Neuronal stem cell (in vitro differentiated cells): Measurements from ENCODE around the gene GID8.
A peak's percentile ranks its signal among the peaks of the same experiment; 100 is the strongest.

Experiments used
- DNase-seq: peaks from one replicate; pipeline ENCODE4 v3.0.0-alpha.2; 2013; ENCODE audit warnings: low spot score
- H2AFZ ChIP-seq: one replicate; pipeline ENCODE4 v1.6.1; 2013; ENCODE audit warnings: mild to moderate bottlenecking, low read length, inconsistent platforms
- H2AK5ac ChIP-seq: 2 replicates; pipeline ENCODE4 v1.6.1; 2013; ENCODE audit warnings: low read depth, mild to moderate bottlenecking, inconsistent platforms, low read length, moderate library complexity, mixed read lengths
- H2BK120ac ChIP-seq: 2 replicates; pipeline ENCODE4 v1.6.1; 2013; ENCODE audit warnings: low read depth, mild to moderate bottlenecking, inconsistent platforms, low read length, moderate library complexity, mixed read lengths
- H2BK12ac ChIP-seq: one replicate; pipeline ENCODE4 v1.6.1; 2013; ENCODE audit warnings: low read length, inconsistent platforms
- H2BK15ac ChIP-seq: 2 replicates; pipeline ENCODE4 v1.6.1; 2013; ENCODE audit warnings: mild to moderate bottlenecking, low read length, inconsistent platforms, mixed read lengths
- H2BK5ac ChIP-seq: one replicate; pipeline ENCODE4 v1.6.1; 2013; ENCODE audit warnings: inconsistent platforms, mild to moderate bottlenecking, low read length, moderate library complexity
- H3K14ac ChIP-seq: one replicate; pipeline ENCODE4 v1.6.1; 2013; ENCODE audit warnings: low read length, inconsistent platforms
- H3K18ac ChIP-seq: 2 replicates; pipeline ENCODE4 v1.6.1; 2013; ENCODE audit warnings: low read length, inconsistent platforms
- H3K23ac ChIP-seq: 2 replicates; pipeline ENCODE4 v1.6.1; 2013; ENCODE audit warnings: low read depth, mild to moderate bottlenecking, mixed read lengths, low read length, inconsistent platforms; ENCODE audit not compliant: poor library complexity
- H3K27ac ChIP-seq: replicated peaks from 3 replicates; pipeline ENCODE4 v1.5.1; 2013; ENCODE audit warnings: low read length, inconsistent platforms
- H3K27me3 ChIP-seq, 3 experiments: 2 replicates each; pipeline ENCODE4 v1.6.1; 2013; ENCODE audit warnings: low read length in 3 of 3, mild to moderate bottlenecking in 2 of 3, inconsistent platforms in 1 of 3, low read depth in 1 of 3, mixed read lengths in 1 of 3, moderate library complexity in 1 of 3; ENCODE audit not compliant: control insufficient read depth in 3 of 3, insufficient read depth in 3 of 3
- H3K36me3 ChIP-seq, 2 donors: replicated peaks in 1 of 2; 2 replicates each; pipeline ENCODE4 v1.6.1; 2013; ENCODE audit warnings: low read length in 2 of 2; ENCODE audit not compliant: control insufficient read depth in 2 of 2, insufficient read depth in 2 of 2
- H3K4ac ChIP-seq: 2 replicates; pipeline ENCODE4 v1.6.1; 2013; ENCODE audit warnings: inconsistent platforms, mild to moderate bottlenecking, low read length, moderate library complexity
- H3K4me1 ChIP-seq, 2 donors: 1 replicate in 1 of 2; 2 replicates in 1 of 2; pipeline ENCODE4 v1.6.1; 2013; ENCODE audit warnings: low read length in 2 of 2, low read depth in 1 of 2; ENCODE audit not compliant: control insufficient read depth in 2 of 2, insufficient read depth in 1 of 2
- H3K4me2 ChIP-seq: one replicate; pipeline ENCODE4 v1.6.1; 2013; ENCODE audit warnings: mild to moderate bottlenecking, low read length, inconsistent platforms; ENCODE audit not compliant: insufficient read depth, poor library complexity, severe bottlenecking
- H3K4me3 ChIP-seq, 2 donors: 2 replicates each; pipeline ENCODE4 v1.5.1; 2013; ENCODE audit warnings: low read length in 2 of 2, mild to moderate bottlenecking in 2 of 2, inconsistent platforms in 1 of 2, moderate library complexity in 1 of 2
- H3K79me1 ChIP-seq: one replicate; pipeline ENCODE4 v1.6.1; 2013; ENCODE audit warnings: low read depth, mild to moderate bottlenecking, inconsistent platforms, low read length, moderate library complexity
- H3K9ac ChIP-seq: one replicate; pipeline ENCODE4 v1.6.1; 2013; ENCODE audit warnings: mild to moderate bottlenecking, low read depth, low read length, inconsistent platforms; ENCODE audit not compliant: poor library complexity
- H3K9me3 ChIP-seq, 2 donors: replicated peaks in 1 of 2; 2 replicates each; pipeline versions ENCODE3 to v1.6.1; 2013; ENCODE audit warnings: low read length in 2 of 2, mild to moderate bottlenecking in 2 of 2, inconsistent platforms in 1 of 2, low read depth in 1 of 2, mixed read lengths in 1 of 2, moderate library complexity in 1 of 2; ENCODE audit not compliant: control insufficient read depth in 2 of 2, insufficient read depth in 1 of 2
- H4K8ac ChIP-seq: one replicate; pipeline ENCODE4 v1.6.1; 2013; ENCODE audit warnings: low read depth, mild to moderate bottlenecking, inconsistent platforms, low read length, moderate library complexity
- H4K91ac ChIP-seq: one replicate; pipeline ENCODE4 v1.6.1; 2013; ENCODE audit warnings: low read length, low read depth, mild to moderate bottlenecking, inconsistent platforms; ENCODE audit not compliant: poor library complexity
- WGBS, 2 donors: extraction: QIAGEN DNeasy Blood & Tissue Kit; methylation state at CpG; one replicate each; pipeline ENCODE4 v1.1.7; 2013; ENCODE audit warnings: missing lambda C conversion rate in 2 of 2, mixed read lengths in 1 of 2; ENCODE audit not compliant: insufficient read length in 2 of 2, insufficient replicate concordance in 1 of 2; ENCODE audit errors: extremely low coverage in 2 of 2; 5-methylcytosine and 5-hydroxymethylcytosine counted together

GID8 gene

GRCh38 chr20:62989201-62989601 lies 51.3 kb downstream of the GID8 start:
- no peak overlapping the region for H2BK5ac ChIP-seq
- H3K23ac ChIP-seq: no peak overlapping the region
- no peak overlapping the region for H2AK5ac ChIP-seq
- no peak overlapping the region for H4K91ac ChIP-seq
- H3K18ac ChIP-seq: no peak overlapping the region
- no peak overlapping the region for H3K9ac ChIP-seq
- H3K27ac ChIP-seq: no peak overlapping the region
- no peak overlapping the region for H3K4ac ChIP-seq
- H3K79me1 ChIP-seq: no peaks in the 10 kb centered on the region
- no peak overlapping the region for H2BK15ac ChIP-seq
- H3K27me3 ChIP-seq: peaks cover 0 to 39% (median 0%) of the 10 kb centered on the region in 3 experiments
- H2BK12ac ChIP-seq: no peak overlapping the region
- H3K9me3 ChIP-seq: no peaks in the 10 kb centered on the region
- H2AFZ ChIP-seq: no peak overlapping the region
- no peak for DNase-seq
- H4K8ac ChIP-seq: no peak overlapping the region
- H3K4me2 ChIP-seq: no peak overlapping the region
- H3K36me3 ChIP-seq: no peaks in the 10 kb centered on the region
- H3K4me1 ChIP-seq: peaks cover 9 to 18% of the 10 kb centered on the region in 2 donors
- H3K4me3 ChIP-seq: no peak overlapping the region
- H2BK120ac ChIP-seq: no peak overlapping the region
- no CpG with 5 or more reads among the region's 11 CpGs for WGBS, 2 donors
- H3K14ac ChIP-seq: no peak overlapping the region

- no peak overlapping the region for H3K4me3 ChIP-seq
- no peaks in the 10 kb centered on the region for H3K36me3 ChIP-seq
- DNase-seq: no peak
- no CpG with 5 or more reads among the region's 22 CpGs for WGBS, 2 donors
- H3K23ac ChIP-seq: no peak overlapping the region
- H3K9ac ChIP-seq: no peak overlapping the region
- peak overlapping the region; percentile 67 for H2BK15ac ChIP-seq
- no peak overlapping the region for H3K27ac ChIP-seq
- H2AK5ac ChIP-seq: peak overlapping the region; percentile 8
- peak overlapping the region; percentile 25 for H3K14ac ChIP-seq
- H3K4me1 ChIP-seq: peaks cover 4 to 14% of the 10 kb centered on the region in 2 donors
- no peak overlapping the region for H2BK12ac ChIP-seq
- H2BK120ac ChIP-seq: no peak overlapping the region
- H2AFZ ChIP-seq: no peak overlapping the region
- H4K8ac ChIP-seq: no peak overlapping the region
- no peaks in the 10 kb centered on the region for H3K79me1 ChIP-seq
- no peaks in the 10 kb centered on the region for H3K9me3 ChIP-seq
- peaks cover 0 to 51% (median 0%) of the 10 kb centered on the region in 3 experiments for H3K27me3 ChIP-seq
- H3K18ac ChIP-seq: peak overlapping the region; percentile 35
- H2BK5ac ChIP-seq: no peak overlapping the region
- no peak overlapping the region for H3K4ac ChIP-seq
- no peak overlapping the region for H3K4me2 ChIP-seq
- H4K91ac ChIP-seq: no peak overlapping the region
These were observed 52.4 kb downstream of the GID8 start for GRCh38 chr20:62990306-62990825.

- Histone ChIP-seq H3K4ac (no peak overlapping the region), H3K4me2 (no peak overlapping the region), H2BK5ac (no peak overlapping the region), H3K36me3 (no peaks in the 10 kb centered on the region), H2AK5ac (no peak overlapping the region), H3K4me3 (no peak overlapping the region), H3K4me1 (peaks cover 4 to 17% of the 10 kb centered on the region in 2 donors), H3K79me1 (no peaks in the 10 kb centered on the region), H3K14ac (peak overlapping the region; percentile 57), H3K9ac (no peak overlapping the region), H2BK15ac (no peak overlapping the region), H2AFZ (no peak overlapping the region), H4K91ac (no peak overlapping the region), H3K27ac (no peak overlapping the region), H2BK12ac (no peak overlapping the region), H3K27me3 (peaks cover 0 to 60% (median 0%) of the 10 kb centered on the region in 3 experiments), H3K23ac (no peak overlapping the region), H4K8ac (no peak overlapping the region), H3K18ac (no peak overlapping the region), H3K9me3 (no peaks in the 10 kb centered on the region), H2BK120ac (no peak overlapping the region)
- no peak for DNase-seq
- no CpG with 5 or more reads among the region's 13 CpGs for WGBS, 2 donors
These were observed 53.4 kb downstream of the GID8 start for GRCh38 chr20:62991196-62991807.

DNA sequence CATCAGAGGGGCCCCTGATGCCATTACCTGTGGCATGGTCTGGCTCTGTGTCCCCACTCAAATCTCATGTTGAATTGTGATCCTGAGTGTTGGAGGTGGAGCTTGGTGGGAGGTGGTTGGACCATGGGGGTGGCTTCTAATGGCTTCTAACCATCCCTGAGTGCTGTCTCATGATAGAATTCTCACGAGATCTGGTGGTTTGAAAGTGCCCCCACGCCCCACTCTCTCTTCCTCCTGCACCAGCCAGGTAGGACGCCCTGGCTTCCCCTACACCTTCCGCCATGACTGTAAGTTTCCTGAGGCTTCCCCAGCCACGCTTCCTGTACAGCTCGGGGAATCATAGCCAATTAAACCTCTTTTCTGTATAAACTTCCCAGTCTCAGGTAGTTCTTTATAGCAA lies 53.9 kb downstream of the GID8 start:
- WGBS, 2 donors: no CpG with 5 or more reads among the region's 6 CpGs
- DNase-seq: no peak
- H3K27me3 ChIP-seq: peaks cover 0 to 65% (median 0%) of the 10 kb centered on the region in 3 experiments

More for the DNA sequence above, 53.9 kb downstream of the GID8 start:
- H3K4me3 ChIP-seq: no peak overlapping the region
- H3K36me3 ChIP-seq: no peaks in the 10 kb centered on the region
- H3K79me1 ChIP-seq: no peaks in the 10 kb centered on the region
- no peak overlapping the region for H3K9ac ChIP-seq
- no peak overlapping the region for H2AFZ ChIP-seq
- no peak overlapping the region for H2BK12ac ChIP-seq
- no peak overlapping the region for H3K18ac ChIP-seq
- H4K91ac ChIP-seq: no peak overlapping the region
- H3K14ac ChIP-seq: no peak overlapping the region
- H2BK15ac ChIP-seq: no peak overlapping the region
- no peak overlapping the region for H4K8ac ChIP-seq
- H3K23ac ChIP-seq: no peak overlapping the region
- H2AK5ac ChIP-seq: no peak overlapping the region
- no peak overlapping the region for H3K4me2 ChIP-seq
- no peak overlapping the region for H3K27ac ChIP-seq
- H3K4ac ChIP-seq: no peak overlapping the region
- H2BK120ac ChIP-seq: no peak overlapping the region
- no peaks in the 10 kb centered on the region for H3K9me3 ChIP-seq
- no peak overlapping the region for H2BK5ac ChIP-seq
- peaks cover 2 to 15% of the 10 kb centered on the region in 2 donors for H3K4me1 ChIP-seq
